HG02798 (cell line): ENCODE measurements around the gene ESF1.

ENCODE experiments used
- ATAC-seq: cut with Tn5 transposase; IDR thresholded peaks from one replicate; pipeline ENCODE4 v1.9.1; 2021; ENCODE audit warnings: mild to moderate bottlenecking; ENCODE audit not compliant: unreplicated experiment, poor library complexity

ESF1 gene

GRCh38 chr20:13685623-13686022, 99.1 kb downstream of the ESF1 start:
- ATAC-seq = no peak

- peak; percentile 72 for ATAC-seq
Measured at GRCh38 chr20:13684566-13685222, 100.0 kb downstream of the ESF1 start.

GRCh38 chr20:13683833-13684232, 100.9 kb downstream of the ESF1 start:
- ATAC-seq = no peak

- peak; percentile 84 for ATAC-seq
Measured at GRCh38 chr20:13681248-13682125, 103.2 kb downstream of the ESF1 start.

GRCh38 chr20:13678944-13679343, 105.8 kb downstream of the ESF1 start:
- ATAC-seq = no peak

GRCh38 chr20:13677241-13677640, 107.5 kb downstream of the ESF1 start:
- ATAC-seq = no peak

- no peak for ATAC-seq
Measured at GRCh38 chr20:13676682-13677081, 108.0 kb downstream of the ESF1 start.

GRCh38 chr20:13672690-13673089, 112.0 kb downstream of the ESF1 start:
- ATAC-seq = no peak

- no peak for ATAC-seq
Measured at GRCh38 chr20:13671916-13672378, 112.8 kb downstream of the ESF1 start.

- no peak for ATAC-seq
Measured at GRCh38 chr20:13671512-13671911, 113.2 kb downstream of the ESF1 start.

- no peak for ATAC-seq
Measured at GRCh38 chr20:13670160-13670559, 114.6 kb downstream of the ESF1 start.

GRCh38 chr20:13665709-13666395, 118.9 kb downstream of the ESF1 start:
- ATAC-seq = no peak
